Suprapubic skin (tissue), 4 donors: ENCODE data around the gene PFKFB2.

Experiments
- CTCF ChIP-seq, 2 donors: fragments of 200-600 bp in 1 of 2; fragments of 450-650 bp in 1 of 2; sonication (generic) in 1 of 2; IDR thresholded peaks; one replicate each; pipeline ENCODE4 v1.5.1; 2016 to 2019; ENCODE audit warnings: antibody characterized with exemption in 2 of 2, mild to moderate bottlenecking in 1 of 2, moderate library complexity in 1 of 2
- EP300 ChIP-seq: sonication (generic); formaldehyde crosslinking; IDR thresholded peaks from one replicate; pipeline ENCODE4 v1.6.1; 2017; ENCODE audit warnings: antibody characterized with exemption
- POLR2A ChIP-seq, 2 donors: fragments of 450-650 bp; IDR thresholded peaks; one replicate each; pipeline ENCODE4 v1.6.1; 2017; ENCODE audit warnings: antibody characterized with exemption in 2 of 2, mild to moderate bottlenecking in 2 of 2, moderate library complexity in 2 of 2
- POLR2AphosphoS5 ChIP-seq, 3 donors: sonication (generic); formaldehyde crosslinking; IDR thresholded peaks; one replicate each; pipeline ENCODE4 v1.6.1; 2017; ENCODE audit warnings: antibody characterized with exemption in 3 of 3

GRCh38 chr1:207084232-207084631 is 31.2 kb downstream of the PFKFB2 start:
- TF ChIP-seq EP300 (no peak), CTCF (IDR thresholded peaks at IDR 0.05) (no peak), POLR2AphosphoS5 (IDR thresholded peaks at IDR 0.05) (no peak), POLR2A (IDR thresholded peaks at IDR 0.05) (no peak)
